Activated CD4-positive, alpha-beta T cell treated with anti-CD3 and anti-CD28 coated beads for 24 hours (primary cell): ENCODE results near the gene NSFL1C.

Experiments used
- DNase-seq, 2 donors: peaks; one replicate each; pipeline ENCODE4 v3.0.0-alpha.2; 2020; ENCODE audit warnings: low read depth in 2 of 2

Gene NSFL1C

GRCh38 chr20:1484438-1485116 lies 17.9 kb upstream of the NSFL1C start:
- no peak for DNase-seq

- no peak for DNase-seq
Observed at GRCh38 chr20:1479831-1480595, 13.4 kb upstream of the NSFL1C start.

- DNase-seq = no peak
Observed at GRCh38 chr20:1478566-1478965, 11.9 kb upstream of the NSFL1C start.

- no peak for DNase-seq
Observed at GRCh38 chr20:1477896-1478490, 11.3 kb upstream of the NSFL1C start.

GRCh38 chr20:1474817-1475603 lies 8.4 kb upstream of the NSFL1C start:
- no peak for DNase-seq

- no peak for DNase-seq
Observed at GRCh38 chr20:1474325-1474724, 7.7 kb upstream of the NSFL1C start.

GRCh38 chr20:1473246-1474220 lies 6.9 kb upstream of the NSFL1C start:
- no peak for DNase-seq

- DNase-seq = no peak
Observed at GRCh38 chr20:1472556-1473245, 6.1 kb upstream of the NSFL1C start.

GRCh38 chr20:1471242-1471641 lies 4.6 kb upstream of the NSFL1C start:
- no peak for DNase-seq

- DNase-seq = no peak
Observed at GRCh38 chr20:1469925-1470571, 3.4 kb upstream of the NSFL1C start.

- DNase-seq = no peak
Observed at GRCh38 chr20:1469306-1469905, 2.8 kb upstream of the NSFL1C start.

GRCh38 chr20:1468117-1468624 lies 1.5 kb upstream of the NSFL1C start:
- DNase-seq = no peak

GRCh38 chr20:1467355-1468116 lies 887 bp upstream of the NSFL1C start:
- DNase-seq = no peak

GRCh38 chr20:1467082-1467354 lies 369 bp upstream of the NSFL1C start:
- DNase-seq = no peak

GRCh38 chr20:1465470-1466210 lies 1.0 kb downstream of the NSFL1C start:
- DNase-seq = no peak

GRCh38 chr20:1463971-1464570 lies 2.6 kb downstream of the NSFL1C start:
- DNase-seq = no peak

GRCh38 chr20:1462834-1463233 lies 3.8 kb downstream of the NSFL1C start:
- DNase-seq = no peak

GRCh38 chr20:1462001-1462400 lies 4.6 kb downstream of the NSFL1C start:
- no peak for DNase-seq
